WTC11 (cell line): ENCODE measurements around the gene RBBP6. TPM values are rescaled to one million over a fixed set of nuclear protein-coding genes. Genes with fewer than 3 reads are reported as not detected.

Experiments
- ATAC-seq: fragments of 200-7000 bp; cut with Tn5 transposase; 2 replicates; pipeline ENCODE4 v1.10.0; 2021; ENCODE audit warnings: mild to moderate bottlenecking, moderate library complexity
- CTCF ChIA-PET: fragments of 300-600 bp; sonication (Branson Sonifier 250); formaldehyde crosslinking; loops from one replicate; lab custom pipeline; 2021; ENCODE audit warnings: antibody characterized with exemption; lab: Charles Lee
- POLR2A ChIA-PET: fragments of 350-600 bp; sonication (Branson Sonifier 250); formaldehyde crosslinking; loops from one replicate; lab custom pipeline; 2021; ENCODE audit warnings: antibody characterized with exemption; lab: Charles Lee
- DNase-seq: peaks from one replicate; pipeline ENCODE4 v3.0.0; 2021; ENCODE audit warnings: low spot score
- H3K27ac Mint-ChIP-seq: 2 replicates; pipeline ENCODE4 v1.8.0; 2021; ENCODE audit warnings: mixed read lengths
- H3K27me3 Mint-ChIP-seq: 2 replicates; pipeline ENCODE4 v1.8.0; 2021; ENCODE audit warnings: low read depth, mild to moderate bottlenecking, moderate library complexity, mixed read lengths
- H3K36me3 Mint-ChIP-seq: 2 replicates; pipeline ENCODE4 v1.8.0; 2021; ENCODE audit warnings: mixed read lengths
- H3K4me1 Mint-ChIP-seq: 2 replicates; pipeline ENCODE4 v1.8.0; 2022; ENCODE audit warnings: mixed read lengths
- H3K4me3 Mint-ChIP-seq: 2 replicates; pipeline ENCODE4 v1.8.0; 2021; ENCODE audit warnings: mild to moderate bottlenecking, moderate library complexity, mixed read lengths
- H3K9me3 Mint-ChIP-seq: 2 replicates; pipeline ENCODE4 v1.8.0; 2021; ENCODE audit warnings: mixed read lengths
- EMX1 ChIP-seq: fragments of 250-450 bp; sonication (Bioruptor Pico); IDR thresholded peaks from 2 replicates; pipeline ENCODE4 v1.8.0; 2021; ENCODE audit warnings: mild to moderate bottlenecking
- GABPB1 ChIP-seq: sonication (generic); formaldehyde crosslinking; IDR thresholded peaks from 2 replicates; pipeline ENCODE4 v1.8.1; 2023; ENCODE audit warnings: mild to moderate bottlenecking, missing genetic modification reagents
- HMGA2 ChIP-seq: fragments of 250-450 bp; sonication (Bioruptor Pico); IDR thresholded peaks from 2 replicates; pipeline ENCODE4 v1.4.0; 2021; ENCODE audit warnings: mild to moderate bottlenecking, moderate library complexity
- KAT7 ChIP-seq: sonication (generic); formaldehyde crosslinking; IDR thresholded peaks from 2 replicates; pipeline ENCODE4 v1.8.1; 2023; ENCODE audit warnings: missing genetic modification reagents, mild to moderate bottlenecking, borderline replicate concordance
- MXD4 ChIP-seq: fragments of 250-450 bp; sonication (Bioruptor Pico); IDR thresholded peaks from 2 replicates; pipeline ENCODE4 v1.8.0; 2021; ENCODE audit warnings: mild to moderate bottlenecking, moderate library complexity, borderline replicate concordance
- NR1H2 ChIP-seq: sonication (generic); formaldehyde crosslinking; IDR thresholded peaks from 2 replicates; pipeline ENCODE4 v1.9.0; 2021; ENCODE audit warnings: mild to moderate bottlenecking, moderate library complexity, missing genetic modification reagents
- RORB ChIP-seq: fragments of 250-450 bp; sonication (Bioruptor Pico); IDR thresholded peaks from 2 replicates; pipeline ENCODE4 v1.9.0; 2021; ENCODE audit warnings: mild to moderate bottlenecking
- SOX15 ChIP-seq: fragments of 250-450 bp; sonication (Bioruptor Pico); IDR thresholded peaks from 2 replicates; pipeline ENCODE4 v1.9.0; 2021; ENCODE audit warnings: mild to moderate bottlenecking
- TEAD1 ChIP-seq: sonication (generic); formaldehyde crosslinking; IDR thresholded peaks from 2 replicates; pipeline ENCODE4 v1.8.0; 2022; ENCODE audit warnings: mild to moderate bottlenecking, missing genetic modification reagents
- ZNF138 ChIP-seq: sonication (generic); formaldehyde crosslinking; conservative IDR thresholded peaks from 2 replicates; pipeline ENCODE4 v1.8.1; 2022; ENCODE audit warnings: mild to moderate bottlenecking, moderate library complexity, missing genetic modification reagents
- ZNF317 ChIP-seq: sonication (generic); formaldehyde crosslinking; IDR thresholded peaks from 2 replicates; pipeline ENCODE4 v1.8.1; 2023; ENCODE audit warnings: low read depth, mild to moderate bottlenecking, moderate library complexity, missing genetic modification reagents, borderline replicate concordance
- total RNA-seq: library from RNA; stranded (reverse); gene quantifications from 3 replicates; pipeline ENCODE4 v1.2.3, GENCODE V29; 2021
- TF ChIP-seq, protein P1 (sequence below): sonication (generic); formaldehyde crosslinking; conservative IDR thresholded peaks from 2 replicates; pipeline ENCODE4 v1.8.1; 2022; ENCODE audit warnings: mild to moderate bottlenecking, missing genetic modification reagents
- TF ChIP-seq, protein P2 (sequence below): sonication (generic); formaldehyde crosslinking; IDR thresholded peaks from 2 replicates; pipeline ENCODE4 v1.8.0; 2023; ENCODE audit warnings: missing genetic modification reagents
- TF ChIP-seq, protein P3 (sequence below): fragments of 250-450 bp; sonication (Bioruptor Pico); IDR thresholded peaks from 2 replicates; pipeline ENCODE4 v1.9.0; 2021; ENCODE audit warnings: mild to moderate bottlenecking, borderline replicate concordance
- TF ChIP-seq, protein P4 (sequence below): sonication (generic); formaldehyde crosslinking; IDR thresholded peaks from 2 replicates; pipeline ENCODE4 v1.8.0; 2023; ENCODE audit warnings: missing genetic modification reagents, mild to moderate bottlenecking, borderline replicate concordance
- TF ChIP-seq, protein P5 (sequence below): sonication (generic); formaldehyde crosslinking; IDR thresholded peaks from 2 replicates; pipeline ENCODE4 v1.8.0; 2022; ENCODE audit warnings: mild to moderate bottlenecking, missing genetic modification reagents

Gene RBBP6
- total RNA-seq, 1 experiment from 2014 or later = 62.4 TPM

DNA sequence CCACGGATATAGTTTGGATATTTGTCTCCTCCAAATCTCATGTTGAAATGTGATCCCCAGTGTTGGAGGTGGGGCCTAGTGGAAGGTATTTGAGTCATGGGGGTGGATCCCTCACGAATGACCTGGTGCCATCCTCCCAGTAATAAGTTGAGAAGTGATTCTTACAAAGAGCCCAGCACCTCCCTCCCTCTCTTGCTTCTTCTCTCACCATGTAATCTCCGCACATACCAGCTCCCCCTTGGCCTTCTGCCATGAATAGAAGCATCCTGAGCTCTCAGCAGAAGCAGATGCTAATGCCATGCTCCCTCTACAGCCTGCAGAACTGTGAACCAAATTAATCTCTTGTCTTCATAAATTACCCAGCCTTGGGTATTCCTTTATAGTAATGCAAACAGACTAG is 41.9 kb upstream of the RBBP6 start:
- CTCF ChIA-PET = interaction anchor here (0.6 to 7.1 kb wide), 8 partner anchors 88 to 455 kb away, joined by 3 to 84 read pairs (median 5); no protein-coding TSS in a partner anchor
- peak; percentile 22; the same call in 1 of the 2 replicates for ATAC-seq
- H3K4me1 Mint-ChIP-seq = peaks cover 7% of the 10 kb centered on the region
- no peaks in the 10 kb centered on the region; the same call in none of the 2 replicates for H3K27me3 Mint-ChIP-seq
- no peak for DNase-seq
- TF ChIP-seq, protein P1, sequence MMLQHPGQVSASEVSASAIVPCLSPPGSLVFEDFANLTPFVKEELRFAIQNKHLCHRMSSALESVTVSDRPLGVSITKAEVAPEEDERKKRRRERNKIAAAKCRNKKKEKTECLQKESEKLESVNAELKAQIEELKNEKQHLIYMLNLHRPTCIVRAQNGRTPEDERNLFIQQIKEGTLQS (CRISPR knock-in tag) = no peak
- TF ChIP-seq TEAD1 (no peak), HMGA2 (no peak), ZNF138 (CRISPR knock-in tag) (no peak), MXD4 (CRISPR knock-in tag) (no peak), NR1H2 (CRISPR knock-in tag) (no peak), GABPB1 (CRISPR knock-in tag) (no peak), KAT7 (CRISPR knock-in tag) (no peak), SOX15 (CRISPR knock-in tag) (no peak), EMX1 (no peak), RORB (CRISPR knock-in tag) (no peak), ZNF317 (CRISPR knock-in tag) (no peak)
- TF ChIP-seq, protein P2, sequence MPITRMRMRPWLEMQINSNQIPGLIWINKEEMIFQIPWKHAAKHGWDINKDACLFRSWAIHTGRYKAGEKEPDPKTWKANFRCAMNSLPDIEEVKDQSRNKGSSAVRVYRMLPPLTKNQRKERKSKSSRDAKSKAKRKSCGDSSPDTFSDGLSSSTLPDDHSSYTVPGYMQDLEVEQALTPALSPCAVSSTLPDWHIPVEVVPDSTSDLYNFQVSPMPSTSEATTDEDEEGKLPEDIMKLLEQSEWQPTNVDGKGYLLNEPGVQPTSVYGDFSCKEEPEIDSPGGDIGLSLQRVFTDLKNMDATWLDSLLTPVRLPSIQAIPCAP (CRISPR knock-in tag) = no peak
- TF ChIP-seq, protein P3, sequence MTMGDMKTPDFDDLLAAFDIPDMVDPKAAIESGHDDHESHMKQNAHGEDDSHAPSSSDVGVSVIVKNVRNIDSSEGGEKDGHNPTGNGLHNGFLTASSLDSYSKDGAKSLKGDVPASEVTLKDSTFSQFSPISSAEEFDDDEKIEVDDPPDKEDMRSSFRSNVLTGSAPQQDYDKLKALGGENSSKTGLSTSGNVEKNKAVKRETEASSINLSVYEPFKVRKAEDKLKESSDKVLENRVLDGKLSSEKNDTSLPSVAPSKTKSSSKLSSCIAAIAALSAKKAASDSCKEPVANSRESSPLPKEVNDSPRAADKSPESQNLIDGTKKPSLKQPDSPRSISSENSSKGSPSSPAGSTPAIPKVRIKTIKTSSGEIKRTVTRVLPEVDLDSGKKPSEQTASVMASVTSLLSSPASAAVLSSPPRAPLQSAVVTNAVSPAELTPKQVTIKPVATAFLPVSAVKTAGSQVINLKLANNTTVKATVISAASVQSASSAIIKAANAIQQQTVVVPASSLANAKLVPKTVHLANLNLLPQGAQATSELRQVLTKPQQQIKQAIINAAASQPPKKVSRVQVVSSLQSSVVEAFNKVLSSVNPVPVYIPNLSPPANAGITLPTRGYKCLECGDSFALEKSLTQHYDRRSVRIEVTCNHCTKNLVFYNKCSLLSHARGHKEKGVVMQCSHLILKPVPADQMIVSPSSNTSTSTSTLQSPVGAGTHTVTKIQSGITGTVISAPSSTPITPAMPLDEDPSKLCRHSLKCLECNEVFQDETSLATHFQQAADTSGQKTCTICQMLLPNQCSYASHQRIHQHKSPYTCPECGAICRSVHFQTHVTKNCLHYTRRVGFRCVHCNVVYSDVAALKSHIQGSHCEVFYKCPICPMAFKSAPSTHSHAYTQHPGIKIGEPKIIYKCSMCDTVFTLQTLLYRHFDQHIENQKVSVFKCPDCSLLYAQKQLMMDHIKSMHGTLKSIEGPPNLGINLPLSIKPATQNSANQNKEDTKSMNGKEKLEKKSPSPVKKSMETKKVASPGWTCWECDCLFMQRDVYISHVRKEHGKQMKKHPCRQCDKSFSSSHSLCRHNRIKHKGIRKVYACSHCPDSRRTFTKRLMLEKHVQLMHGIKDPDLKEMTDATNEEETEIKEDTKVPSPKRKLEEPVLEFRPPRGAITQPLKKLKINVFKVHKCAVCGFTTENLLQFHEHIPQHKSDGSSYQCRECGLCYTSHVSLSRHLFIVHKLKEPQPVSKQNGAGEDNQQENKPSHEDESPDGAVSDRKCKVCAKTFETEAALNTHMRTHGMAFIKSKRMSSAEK (CRISPR knock-in tag) = no peak
- TF ChIP-seq, protein P4, sequence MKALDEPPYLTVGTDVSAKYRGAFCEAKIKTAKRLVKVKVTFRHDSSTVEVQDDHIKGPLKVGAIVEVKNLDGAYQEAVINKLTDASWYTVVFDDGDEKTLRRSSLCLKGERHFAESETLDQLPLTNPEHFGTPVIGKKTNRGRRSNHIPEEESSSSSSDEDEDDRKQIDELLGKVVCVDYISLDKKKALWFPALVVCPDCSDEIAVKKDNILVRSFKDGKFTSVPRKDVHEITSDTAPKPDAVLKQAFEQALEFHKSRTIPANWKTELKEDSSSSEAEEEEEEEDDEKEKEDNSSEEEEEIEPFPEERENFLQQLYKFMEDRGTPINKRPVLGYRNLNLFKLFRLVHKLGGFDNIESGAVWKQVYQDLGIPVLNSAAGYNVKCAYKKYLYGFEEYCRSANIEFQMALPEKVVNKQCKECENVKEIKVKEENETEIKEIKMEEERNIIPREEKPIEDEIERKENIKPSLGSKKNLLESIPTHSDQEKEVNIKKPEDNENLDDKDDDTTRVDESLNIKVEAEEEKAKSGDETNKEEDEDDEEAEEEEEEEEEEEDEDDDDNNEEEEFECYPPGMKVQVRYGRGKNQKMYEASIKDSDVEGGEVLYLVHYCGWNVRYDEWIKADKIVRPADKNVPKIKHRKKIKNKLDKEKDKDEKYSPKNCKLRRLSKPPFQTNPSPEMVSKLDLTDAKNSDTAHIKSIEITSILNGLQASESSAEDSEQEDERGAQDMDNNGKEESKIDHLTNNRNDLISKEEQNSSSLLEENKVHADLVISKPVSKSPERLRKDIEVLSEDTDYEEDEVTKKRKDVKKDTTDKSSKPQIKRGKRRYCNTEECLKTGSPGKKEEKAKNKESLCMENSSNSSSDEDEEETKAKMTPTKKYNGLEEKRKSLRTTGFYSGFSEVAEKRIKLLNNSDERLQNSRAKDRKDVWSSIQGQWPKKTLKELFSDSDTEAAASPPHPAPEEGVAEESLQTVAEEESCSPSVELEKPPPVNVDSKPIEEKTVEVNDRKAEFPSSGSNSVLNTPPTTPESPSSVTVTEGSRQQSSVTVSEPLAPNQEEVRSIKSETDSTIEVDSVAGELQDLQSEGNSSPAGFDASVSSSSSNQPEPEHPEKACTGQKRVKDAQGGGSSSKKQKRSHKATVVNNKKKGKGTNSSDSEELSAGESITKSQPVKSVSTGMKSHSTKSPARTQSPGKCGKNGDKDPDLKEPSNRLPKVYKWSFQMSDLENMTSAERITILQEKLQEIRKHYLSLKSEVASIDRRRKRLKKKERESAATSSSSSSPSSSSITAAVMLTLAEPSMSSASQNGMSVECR = no peak
- TF ChIP-seq, protein P5, sequence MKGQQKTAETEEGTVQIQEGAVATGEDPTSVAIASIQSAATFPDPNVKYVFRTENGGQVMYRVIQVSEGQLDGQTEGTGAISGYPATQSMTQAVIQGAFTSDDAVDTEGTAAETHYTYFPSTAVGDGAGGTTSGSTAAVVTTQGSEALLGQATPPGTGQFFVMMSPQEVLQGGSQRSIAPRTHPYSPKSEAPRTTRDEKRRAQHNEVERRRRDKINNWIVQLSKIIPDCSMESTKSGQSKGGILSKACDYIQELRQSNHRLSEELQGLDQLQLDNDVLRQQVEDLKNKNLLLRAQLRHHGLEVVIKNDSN (CRISPR knock-in tag) = no peak
- POLR2A ChIA-PET = interaction anchor here (0.6 kb wide), 1 partner anchor 25 kb away, joined by 3 read pairs; no protein-coding TSS in a partner anchor
- H3K36me3 Mint-ChIP-seq = no peaks in the 10 kb centered on the region
- no peak overlapping the region for H3K27ac Mint-ChIP-seq
- H3K9me3 Mint-ChIP-seq = no peaks in the 10 kb centered on the region
- H3K4me3 Mint-ChIP-seq = no peak overlapping the region
